ENCODE measurements around the gene TMEM95. TPM values are rescaled to one million over a fixed set of nuclear protein-coding genes. Genes with fewer than 3 reads are reported as not detected.

The TMEM95 gene, protein sequence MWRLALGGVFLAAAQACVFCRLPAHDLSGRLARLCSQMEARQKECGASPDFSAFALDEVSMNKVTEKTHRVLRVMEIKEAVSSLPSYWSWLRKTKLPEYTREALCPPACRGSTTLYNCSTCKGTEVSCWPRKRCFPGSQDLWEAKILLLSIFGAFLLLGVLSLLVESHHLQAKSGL
- not detected for total RNA-seq

- Histone ChIP-seq H3K9me3 (no peaks in the 10 kb centered on the region), H3K4me1 (peaks cover 13 to 24% of the 10 kb centered on the region in 2 donors), H3K36me3 (no peaks in the 10 kb centered on the region), H3K27me3 (no peaks in the 10 kb centered on the region), H3K27ac (no peak within 1 kb of the TSS), H3K4me3 (no peak within 1 kb of the TSS)
- DNase-seq (no peak), ATAC-seq (no peak)
- in situ Hi-C loops (cut with MboI; ENCODE audit: low sequenced_read_pairs in 4 of 4), result loop anchor here in 2 of 4 donors (25.0 kb wide), 2 partner anchors 157 to 182 kb away; partner anchors contain the start of gene TNFSF12 (in 1 of the 2)
- intact Hi-C loops (cut with DNase I; ENCODE audit: low total_unique reads), result no loop called here
- TF ChIP-seq POLR2A (IDR thresholded peaks at IDR 0.05), result no peak
- TF ChIP-seq, protein P1, sequence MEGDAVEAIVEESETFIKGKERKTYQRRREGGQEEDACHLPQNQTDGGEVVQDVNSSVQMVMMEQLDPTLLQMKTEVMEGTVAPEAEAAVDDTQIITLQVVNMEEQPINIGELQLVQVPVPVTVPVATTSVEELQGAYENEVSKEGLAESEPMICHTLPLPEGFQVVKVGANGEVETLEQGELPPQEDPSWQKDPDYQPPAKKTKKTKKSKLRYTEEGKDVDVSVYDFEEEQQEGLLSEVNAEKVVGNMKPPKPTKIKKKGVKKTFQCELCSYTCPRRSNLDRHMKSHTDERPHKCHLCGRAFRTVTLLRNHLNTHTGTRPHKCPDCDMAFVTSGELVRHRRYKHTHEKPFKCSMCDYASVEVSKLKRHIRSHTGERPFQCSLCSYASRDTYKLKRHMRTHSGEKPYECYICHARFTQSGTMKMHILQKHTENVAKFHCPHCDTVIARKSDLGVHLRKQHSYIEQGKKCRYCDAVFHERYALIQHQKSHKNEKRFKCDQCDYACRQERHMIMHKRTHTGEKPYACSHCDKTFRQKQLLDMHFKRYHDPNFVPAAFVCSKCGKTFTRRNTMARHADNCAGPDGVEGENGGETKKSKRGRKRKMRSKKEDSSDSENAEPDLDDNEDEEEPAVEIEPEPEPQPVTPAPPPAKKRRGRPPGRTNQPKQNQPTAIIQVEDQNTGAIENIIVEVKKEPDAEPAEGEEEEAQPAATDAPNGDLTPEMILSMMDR (IDR thresholded peaks at IDR 0.05 in 4 of 5, conservative IDR thresholded peaks at IDR 0.05 in 1 of 5), result no peak
Observed at GRCh38 chr17:7355053-7355452, at the start of gene TMEM95. Gene TMEM95 (plus strand): TSS chr17:7355156. CDS start chr17:7355205, 49 bp downstream.

DNA sequence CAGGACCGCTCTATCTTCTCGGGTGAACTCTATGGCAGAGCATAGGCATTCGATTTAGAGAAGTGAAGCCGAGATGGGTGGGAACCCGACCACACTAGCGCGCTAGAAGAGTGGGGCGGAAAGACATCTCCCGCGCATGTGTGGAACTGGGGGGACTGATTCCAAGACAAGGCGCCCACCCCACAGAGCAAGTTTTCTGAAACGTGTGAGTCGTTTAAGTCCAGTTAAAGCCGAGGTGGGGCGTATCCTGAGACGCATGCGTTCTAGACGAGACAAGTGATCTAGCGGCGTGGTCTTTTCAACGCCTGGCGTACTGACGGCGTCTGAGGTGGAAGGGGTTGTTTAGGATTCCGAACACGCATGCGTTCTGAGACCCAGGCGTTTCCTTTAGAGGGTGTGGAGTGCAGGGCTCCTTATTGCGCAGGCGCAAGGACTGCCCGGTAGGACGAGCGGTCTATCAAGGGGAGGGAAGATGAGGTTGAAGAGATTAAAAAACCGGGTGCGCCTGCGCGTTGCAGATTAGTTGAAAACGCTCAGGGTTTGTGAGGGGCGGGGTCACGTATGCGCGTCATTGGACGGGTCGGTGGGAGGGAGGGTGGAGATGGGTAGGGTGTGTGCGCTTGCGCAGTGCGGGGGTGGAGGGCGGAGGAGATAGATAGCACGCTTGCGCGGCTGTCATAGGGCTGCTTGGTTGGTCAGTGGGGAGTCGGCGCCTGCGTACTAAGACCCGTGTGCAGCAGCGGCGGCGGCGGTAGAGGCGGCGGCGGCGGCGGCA lies 47.9 kb upstream of the TMEM95 start, which contains the start of gene EIF5A:
Gene EIF5A (plus strand): TSS at position 718 of the 775 bp plus-strand sequence. CDS start 2,008 bp downstream, outside the sequence.
- Histone ChIP-seq H3K4me1 (peaks cover 29 to 31% of the 10 kb centered on the region in 2 donors), H3K36me3 (peaks cover 4 to 26% of the 10 kb centered on the region in 2 donors), H3K4me3 (peak within 1 kb of the TSS; percentile 79 to 98 (median 84)), H3K27me3 (no peaks in the 10 kb centered on the region), H3K9me3 (no peaks in the 10 kb centered on the region), H3K27ac (peak within 1 kb of the TSS; percentile 93 to 99 (median 98))
- peak; percentile 82 to 84 for ATAC-seq
- TF ChIP-seq, protein P1 (IDR thresholded peaks at IDR 0.05 in 4 of 5, conservative IDR thresholded peaks at IDR 0.05 in 1 of 5), result no peak
- TF ChIP-seq POLR2A (IDR thresholded peaks at IDR 0.05), result peak; percentile 95 to 96
- in situ Hi-C loops (cut with MboI; ENCODE audit: low sequenced_read_pairs in 4 of 4), result loop anchor here in 1 of 4 donors (10.0 kb wide), 1 partner anchor 52 kb away; the partner anchor contains the start of genes CTDNEP1 and ELP5
- peak; percentile 100 for DNase-seq
- intact Hi-C loops (cut with DNase I; ENCODE audit: low total_unique reads), result loop anchor here (1.0 to 10.0 kb wide), 7 partner anchors 22 to 538 kb away; partner anchors contain the start of genes ELP5, GABARAP, NEURL4 and POLR2A

GRCh38 chr17:7307686-7308624 lies 47.0 kb upstream of the TMEM95 start:
- Histone ChIP-seq H3K9me3 (no peaks in the 10 kb centered on the region), H3K27ac (peak overlapping the region; percentile 93 to 99 (median 98)), H3K36me3 (peaks cover 4 to 34% of the 10 kb centered on the region in 2 donors), H3K4me1 (peaks cover 34 to 36% of the 10 kb centered on the region in 2 donors), H3K4me3 (peak overlapping the region; percentile 79 to 98 (median 84)), H3K27me3 (no peaks in the 10 kb centered on the region)
- in situ Hi-C loops (cut with MboI; ENCODE audit: low sequenced_read_pairs in 4 of 4), result loop anchor here in 1 of 4 donors (10.0 kb wide), 1 partner anchor 53 kb away; the partner anchor contains the start of genes CTDNEP1 and ELP5
- peak; percentile 12 for ATAC-seq
- intact Hi-C loops (cut with DNase I; ENCODE audit: low total_unique reads), result loop anchor here (1.0 to 10.0 kb wide), 7 partner anchors 21 to 537 kb away; partner anchors contain the start of genes ELP5, GABARAP, NEURL4 and POLR2A
- peak in 1 of 2 donors; percentile 66 for DNase-seq
- TF ChIP-seq POLR2A (IDR thresholded peaks at IDR 0.05), result no peak
- TF ChIP-seq, protein P1 (IDR thresholded peaks at IDR 0.05 in 4 of 5, conservative IDR thresholded peaks at IDR 0.05 in 1 of 5), result peak in 2 of 5 experiments; percentile 15 to 35

Data from gastrocnemius medialis (tissue), 4 donors.